GOT3 (cell line): ENCODE data around the gene PITPNC1.
"Not testable (repeated sequence)": the region's sequence is repeated elsewhere in the genome, so short reads cannot be mapped to it uniquely, and the experiment has no call there.

Experiments used
- DNase-seq: peaks from one replicate; lab custom pipeline; 2025; ENCODE audit warnings: mixed read lengths; lab: John Stamatoyannopoulos, UW

The PITPNC1 gene

DNA sequence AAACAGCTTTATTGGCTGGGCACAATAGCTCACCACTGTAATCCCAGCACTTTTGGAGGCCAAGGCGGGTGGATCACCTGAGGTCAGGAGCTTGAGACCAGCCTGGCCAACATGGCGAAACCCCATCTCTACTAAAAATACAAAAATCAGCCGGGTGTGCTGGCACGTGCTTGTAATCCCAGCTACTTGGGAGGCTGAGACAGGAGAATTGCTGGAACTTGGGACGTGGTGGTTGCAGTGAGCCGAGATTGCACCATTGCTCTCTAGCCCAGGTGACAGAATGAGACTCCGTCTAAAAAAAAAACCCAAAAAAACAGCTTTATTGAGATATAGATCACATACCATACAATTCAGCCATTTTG lies 274.1 kb downstream of the PITPNC1 start:
- not testable (repeated sequence) for DNase-seq

DNA sequence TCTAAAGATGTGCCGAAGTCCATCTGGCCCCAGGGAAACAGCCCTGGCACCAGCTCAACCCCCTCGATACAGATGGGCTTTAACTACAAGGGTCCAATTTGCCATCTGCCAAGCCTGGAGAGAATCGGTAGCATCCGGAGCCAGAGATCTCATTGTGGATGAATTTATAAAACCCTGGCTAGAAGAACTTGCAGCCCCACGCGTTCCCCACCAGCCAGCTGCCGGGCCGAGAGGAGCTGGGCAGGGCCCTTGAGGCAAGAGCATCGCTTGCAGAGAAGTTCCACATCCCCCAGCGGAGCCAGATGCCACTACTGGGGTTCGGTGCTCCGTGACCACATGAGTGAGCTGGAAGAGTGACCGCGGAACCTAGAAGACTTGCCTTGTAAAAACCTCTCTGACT lies 275.4 kb downstream of the PITPNC1 start:
- no peak for DNase-seq

DNA sequence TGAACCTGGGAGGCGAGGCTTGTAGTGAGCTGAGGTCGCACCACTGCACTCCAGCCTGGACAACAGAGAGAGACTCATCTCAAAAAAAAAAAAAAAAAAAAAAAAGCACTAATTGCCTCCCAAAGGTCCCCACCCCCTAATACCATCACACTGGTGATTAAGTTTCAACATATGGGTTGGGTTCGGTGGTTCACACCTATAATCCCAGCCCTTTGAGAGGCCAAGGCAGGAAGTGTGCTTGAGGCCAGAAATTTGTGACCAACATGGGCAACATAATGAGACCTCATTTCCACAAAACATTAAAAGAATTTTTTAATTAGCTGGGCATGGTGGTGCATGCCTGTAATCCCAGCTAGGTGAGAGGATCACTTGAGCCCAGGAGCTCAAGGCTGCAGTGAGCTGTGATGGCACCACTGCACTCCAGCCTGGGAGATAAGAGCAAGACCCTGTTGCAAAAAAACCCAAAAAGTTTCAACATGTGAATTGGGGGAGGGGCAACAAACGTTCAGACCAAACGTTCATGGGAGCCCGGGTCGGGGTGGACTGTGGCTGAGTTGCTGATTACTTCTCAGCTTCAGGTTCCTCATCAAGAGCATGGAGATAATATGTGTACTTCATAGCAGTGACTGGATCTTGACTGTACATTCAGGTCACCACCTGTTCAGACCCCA lies 278.5 kb downstream of the PITPNC1 start:
- DNase-seq, result no peak

DNA sequence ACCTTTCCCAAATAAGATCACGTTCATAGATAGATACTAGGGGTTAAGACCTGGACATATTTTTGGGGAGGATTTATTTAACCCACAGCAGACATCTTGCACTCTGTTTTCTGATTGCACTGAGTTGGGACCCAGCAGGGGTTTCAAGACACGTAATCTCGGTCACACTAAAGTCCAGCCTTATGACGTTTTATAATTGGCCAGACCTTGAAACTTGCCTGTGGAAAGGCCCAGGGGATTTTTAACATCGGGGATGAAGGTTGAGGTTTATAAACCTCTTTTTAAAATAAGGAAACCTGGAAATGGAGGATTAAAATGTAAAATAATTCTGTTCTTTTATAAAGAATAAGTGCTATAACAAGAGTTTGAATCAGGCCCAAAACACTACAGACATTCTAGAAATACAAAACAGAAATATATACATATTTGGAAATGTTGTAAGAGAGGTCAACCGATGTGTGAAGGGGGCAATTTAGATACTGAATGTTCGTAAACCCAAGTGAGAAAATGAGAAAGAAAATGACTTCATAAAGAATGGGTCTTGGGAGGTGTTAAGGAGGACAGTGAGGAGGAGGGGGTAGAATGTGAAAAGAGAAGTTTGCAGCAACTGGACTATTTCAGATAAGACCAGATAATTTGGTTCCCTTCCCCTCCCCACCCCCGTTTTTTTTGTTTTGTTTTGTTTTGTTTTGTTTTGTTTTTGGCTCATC lies 279.6 kb downstream of the PITPNC1 start:
- no peak for DNase-seq

DNA sequence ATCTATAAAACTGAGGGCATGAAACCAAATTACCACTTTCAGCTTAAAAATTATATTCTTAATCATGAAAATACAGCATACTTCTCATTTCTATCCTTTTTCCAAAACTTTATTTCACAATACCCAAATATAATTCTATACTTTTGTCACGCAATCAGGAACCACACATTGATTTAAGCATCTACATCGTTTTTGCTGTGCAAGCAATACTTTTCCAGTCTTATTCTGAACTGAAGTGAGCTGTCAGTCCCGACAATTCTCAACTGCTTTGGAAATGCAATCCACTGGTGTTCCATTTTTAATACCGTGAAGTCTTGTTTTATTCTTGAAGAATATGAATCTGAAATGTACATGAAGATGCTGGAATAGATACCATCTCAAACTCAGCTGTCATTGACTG lies 280.5 kb downstream of the PITPNC1 start:
- no peak for DNase-seq

DNA sequence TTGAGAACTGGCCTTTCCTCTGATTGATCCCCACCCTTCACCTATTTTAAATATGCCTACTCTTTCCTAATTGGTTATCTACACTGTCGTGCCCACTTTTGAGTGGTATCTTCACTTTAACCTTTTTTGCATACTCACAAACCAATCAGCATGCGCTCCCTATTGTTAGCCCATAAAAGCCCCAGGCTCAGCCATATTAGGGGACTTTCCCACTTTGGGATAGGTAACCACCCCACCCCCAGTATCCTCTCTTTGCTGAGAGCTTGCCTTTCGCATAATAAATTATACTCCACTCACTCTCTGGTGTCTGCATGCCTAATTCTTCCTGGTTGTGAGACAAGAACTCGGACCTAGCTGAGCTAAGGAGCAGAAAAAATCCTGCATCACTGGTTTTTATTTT lies 281.2 kb downstream of the PITPNC1 start:
- DNase-seq, result no peak

DNA sequence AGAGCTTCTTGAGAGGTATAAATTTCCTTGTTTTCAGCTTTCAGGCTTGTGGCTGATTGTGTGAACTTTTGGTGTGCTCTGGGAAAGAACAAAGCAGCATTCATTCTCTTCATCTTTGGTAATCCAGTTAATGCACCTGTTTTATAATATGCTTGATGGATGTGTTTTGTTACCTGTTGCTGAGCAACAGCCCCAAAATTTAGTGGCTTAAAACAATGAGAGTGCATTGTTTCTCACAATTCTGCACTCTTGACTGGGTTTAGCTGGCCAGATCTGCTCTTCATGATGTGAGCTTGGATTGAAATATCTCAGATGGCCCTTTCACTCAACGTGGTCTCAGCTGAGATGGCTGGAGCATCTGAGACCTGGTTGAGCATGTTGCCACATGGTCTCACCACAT lies 281.9 kb downstream of the PITPNC1 start:
- DNase-seq, result no peak

DNA sequence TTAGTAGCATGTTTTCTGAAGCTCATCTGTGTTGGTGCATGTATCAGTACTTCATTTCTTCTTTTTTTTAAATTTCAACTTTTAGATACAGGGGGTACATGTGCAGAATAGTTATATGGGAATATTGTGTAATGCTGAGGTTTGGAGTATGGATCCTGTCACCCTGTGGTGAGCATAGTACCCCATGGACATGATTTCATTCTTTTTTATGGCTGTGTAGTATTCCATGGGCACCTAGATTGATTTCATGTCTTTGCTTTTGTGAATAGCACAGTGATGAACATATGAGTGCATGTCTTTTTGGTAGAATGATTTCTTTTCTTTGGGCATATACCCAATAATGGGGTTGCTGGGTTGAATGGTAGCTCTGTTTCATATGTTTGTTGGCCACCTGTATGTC lies 285.6 kb downstream of the PITPNC1 start:
- DNase-seq, result no peak

DNA sequence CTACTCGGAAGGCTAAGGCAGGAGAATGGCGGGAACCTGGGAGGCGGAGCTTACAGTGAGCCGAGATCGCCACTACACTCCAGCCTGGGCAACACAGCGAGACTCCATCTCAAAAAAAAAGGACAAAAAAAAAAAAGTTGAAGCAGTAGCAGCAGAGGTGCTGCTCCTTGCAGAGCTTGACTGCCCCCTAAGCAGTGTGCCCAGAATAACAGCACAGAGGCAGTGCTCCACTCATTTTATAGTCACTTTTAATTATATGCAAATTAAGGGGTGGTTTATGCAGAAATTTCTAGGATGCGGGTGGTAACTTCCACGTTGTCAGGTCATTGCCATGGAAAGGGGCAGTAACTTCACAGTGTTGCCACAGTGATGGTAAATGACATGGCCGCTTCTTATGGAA lies 286.4 kb downstream of the PITPNC1 start:
- DNase-seq, result no peak

DNA sequence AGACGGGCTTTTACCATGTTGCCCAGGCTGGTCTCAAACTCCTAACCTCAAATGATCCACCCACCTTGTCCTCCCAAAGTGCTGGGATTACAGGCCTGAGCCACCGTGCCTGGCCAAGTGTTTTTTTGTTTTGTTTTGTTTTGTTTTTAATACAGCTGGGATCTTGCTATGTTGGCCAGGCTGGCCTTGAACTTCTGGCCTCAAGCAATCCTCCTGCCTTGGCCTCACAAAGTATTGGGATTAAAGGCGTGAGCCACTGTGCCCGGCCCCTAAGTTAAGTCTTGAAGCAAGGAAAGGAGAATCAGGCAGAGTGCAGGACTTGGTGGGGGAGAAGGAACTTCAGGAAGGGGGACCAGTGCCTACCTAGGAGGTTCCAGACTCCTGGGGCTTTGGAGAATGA lies 288.9 kb downstream of the PITPNC1 start:
- DNase-seq, result no peak

DNA sequence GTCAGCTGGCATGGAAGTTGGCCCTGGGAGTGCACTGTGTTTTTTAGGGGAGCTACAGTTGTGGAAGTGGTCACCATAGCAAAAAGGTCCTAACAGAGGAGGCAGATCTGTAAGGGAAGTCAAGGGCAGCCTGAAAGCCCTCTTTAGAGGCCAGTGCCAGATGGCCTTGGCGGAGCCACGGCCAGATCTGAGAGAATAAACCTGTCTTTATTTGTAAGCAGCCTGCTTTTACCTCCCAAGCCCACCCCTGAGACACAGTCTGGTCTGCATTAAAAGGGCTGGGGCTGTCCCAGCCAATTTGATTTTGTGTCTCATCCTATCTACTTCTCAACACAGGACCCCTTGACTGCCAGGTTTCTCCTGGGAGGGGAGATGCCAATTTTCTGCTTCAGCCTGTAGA lies 289.6 kb downstream of the PITPNC1 start:
- no peak for DNase-seq

DNA sequence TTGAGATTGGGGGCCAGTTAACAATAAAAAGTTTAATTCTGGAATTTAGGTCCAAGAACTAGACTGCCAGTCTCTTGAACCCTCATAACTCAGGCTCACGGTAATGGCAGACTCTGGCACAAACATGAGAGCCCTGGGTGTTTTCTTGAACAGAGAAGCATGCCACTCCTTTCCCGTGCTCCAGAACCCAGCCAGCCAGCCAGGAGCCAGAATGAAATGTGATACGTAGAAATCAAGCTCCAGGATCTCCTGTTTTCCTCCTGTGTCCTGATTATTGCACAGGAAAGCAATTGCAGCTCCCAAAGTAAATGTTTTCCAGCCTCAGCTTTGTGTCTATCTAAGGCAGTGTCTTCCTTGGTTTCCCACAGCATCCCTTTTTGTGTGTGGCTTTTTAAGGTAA lies 294.4 kb downstream of the PITPNC1 start:
- no peak for DNase-seq

DNA sequence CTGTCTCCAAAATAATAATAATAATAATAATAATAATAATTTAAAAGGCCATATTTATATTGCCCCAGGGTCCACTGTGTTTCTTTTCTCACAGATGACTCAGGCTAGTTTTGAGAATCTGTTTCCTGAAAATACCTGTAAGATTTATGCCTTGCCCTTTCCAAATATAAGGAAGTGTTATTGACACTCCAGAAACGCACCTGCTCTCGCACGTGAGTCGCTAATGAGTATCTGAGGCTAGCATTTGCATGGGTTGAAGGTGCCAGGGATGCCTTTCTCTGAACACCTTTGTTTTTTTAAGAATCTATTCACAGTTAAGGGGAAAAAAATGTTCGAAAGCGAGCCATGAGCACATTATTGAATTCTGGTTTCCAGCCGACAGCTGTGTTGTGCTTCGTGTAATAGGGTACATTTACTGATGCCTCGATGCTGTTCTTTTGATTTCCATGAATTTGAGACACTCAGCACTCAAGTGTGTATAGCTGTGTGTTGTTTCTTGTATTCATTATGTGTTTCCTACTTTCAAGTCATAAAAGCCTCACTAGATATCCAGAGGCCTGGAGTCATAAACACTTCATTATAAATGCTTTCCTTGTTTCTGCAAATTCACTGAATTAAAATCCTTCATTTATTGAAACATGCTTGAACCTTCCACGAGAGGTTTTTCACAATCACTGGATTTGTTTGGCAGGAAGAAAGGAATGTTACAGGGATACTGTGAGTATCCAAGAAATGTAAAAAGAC lies 295.7 kb downstream of the PITPNC1 start:
- DNase-seq, result no peak

DNA sequence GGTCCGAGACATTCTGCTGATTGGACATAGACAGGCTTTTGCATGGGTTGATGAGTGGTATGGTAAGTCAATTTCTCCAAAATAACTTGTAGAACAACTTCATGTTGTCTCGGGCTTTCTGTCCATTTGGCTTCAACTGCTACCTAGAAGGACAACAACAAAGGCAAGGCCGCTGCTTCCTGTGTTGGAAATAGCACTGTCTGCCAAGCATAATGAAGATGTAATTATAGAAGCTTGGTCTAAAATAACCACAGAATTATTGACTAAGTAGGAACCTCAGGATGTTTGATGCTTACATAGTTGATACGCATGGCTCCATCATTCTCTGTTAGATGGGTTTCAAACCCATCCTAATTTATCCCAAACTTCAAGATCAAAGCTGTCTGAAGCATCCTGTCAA lies 298.4 kb downstream of the PITPNC1 start:
- DNase-seq, result no peak

DNA sequence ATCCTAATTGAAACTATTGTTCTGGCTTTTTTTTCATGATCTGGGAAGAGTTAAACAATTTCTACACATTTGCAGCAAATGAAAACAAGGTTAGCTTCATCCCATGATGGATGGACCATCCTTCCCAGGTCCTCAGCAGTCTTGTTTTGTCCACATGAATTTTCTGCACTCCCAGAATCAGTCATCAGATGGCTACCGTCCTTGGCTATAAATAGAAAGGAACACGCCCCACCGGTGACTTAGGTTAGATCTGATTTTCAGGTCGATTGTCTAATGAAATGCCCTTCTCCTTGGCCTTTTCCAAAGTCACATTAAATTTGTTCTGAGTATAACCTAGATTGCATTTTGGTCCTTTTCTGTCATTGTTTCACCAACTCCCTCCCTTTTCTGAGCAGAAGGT lies 299.2 kb downstream of the PITPNC1 start:
- DNase-seq, result no peak

DNA sequence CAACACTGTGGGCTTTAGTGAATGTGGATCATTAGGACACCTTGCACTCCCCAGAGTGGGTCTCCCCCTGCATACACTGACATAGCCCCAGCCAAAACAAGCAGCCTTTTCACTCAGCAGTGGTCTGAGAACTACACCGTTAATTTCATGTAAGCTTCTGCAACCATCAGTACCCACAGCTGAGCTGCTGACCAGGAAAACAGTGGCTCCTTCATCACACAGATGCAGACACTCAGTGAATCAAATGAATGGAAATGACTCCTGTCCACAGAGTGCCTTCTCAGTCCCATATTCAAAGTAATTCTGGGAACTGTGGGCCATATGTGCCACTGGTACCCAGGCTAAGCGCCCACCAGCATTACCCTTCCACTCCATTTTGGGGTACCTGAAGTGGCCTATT lies 301.3 kb downstream of the PITPNC1 start:
- DNase-seq, result no peak

DNA sequence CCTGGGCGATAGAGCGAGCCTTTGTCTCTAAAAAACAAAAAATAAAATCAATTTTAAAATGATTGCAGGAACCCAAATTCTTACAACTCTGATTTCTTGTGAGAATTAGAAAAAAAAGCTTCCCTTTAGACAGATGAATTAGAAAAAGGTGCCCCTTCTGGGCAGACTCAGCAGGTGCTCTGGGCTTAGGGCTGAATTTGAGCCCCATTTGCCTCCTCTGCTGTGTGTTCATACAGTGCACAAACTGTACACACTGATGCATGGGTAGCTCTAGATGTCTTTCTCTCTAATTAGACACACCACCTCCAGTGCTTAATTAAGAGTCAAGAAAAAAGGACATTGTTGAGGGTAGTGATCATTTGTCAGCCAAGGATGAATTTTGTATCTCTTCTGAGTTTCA lies 302.1 kb downstream of the PITPNC1 start:
- DNase-seq, result no peak

DNA sequence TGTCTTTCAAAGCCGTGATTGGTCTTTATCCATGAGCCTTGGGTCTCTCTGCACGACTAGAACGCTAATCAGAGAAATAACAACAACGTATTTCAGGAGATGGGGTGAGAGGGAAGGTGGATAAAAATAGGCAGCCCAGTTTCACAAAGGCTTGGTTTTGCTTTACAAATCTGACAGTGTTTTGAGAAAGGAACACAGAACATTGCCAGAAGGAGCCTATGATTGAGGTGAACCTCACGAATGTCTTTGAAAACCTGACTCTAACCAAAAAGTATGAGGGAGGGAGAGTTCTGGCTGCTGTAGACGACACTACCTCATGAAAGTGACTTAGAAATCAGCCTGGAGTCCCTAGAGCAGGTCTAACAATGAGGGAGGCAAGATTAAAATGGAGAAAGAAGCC lies 302.6 kb downstream of the PITPNC1 start:
- DNase-seq, result no peak

DNA sequence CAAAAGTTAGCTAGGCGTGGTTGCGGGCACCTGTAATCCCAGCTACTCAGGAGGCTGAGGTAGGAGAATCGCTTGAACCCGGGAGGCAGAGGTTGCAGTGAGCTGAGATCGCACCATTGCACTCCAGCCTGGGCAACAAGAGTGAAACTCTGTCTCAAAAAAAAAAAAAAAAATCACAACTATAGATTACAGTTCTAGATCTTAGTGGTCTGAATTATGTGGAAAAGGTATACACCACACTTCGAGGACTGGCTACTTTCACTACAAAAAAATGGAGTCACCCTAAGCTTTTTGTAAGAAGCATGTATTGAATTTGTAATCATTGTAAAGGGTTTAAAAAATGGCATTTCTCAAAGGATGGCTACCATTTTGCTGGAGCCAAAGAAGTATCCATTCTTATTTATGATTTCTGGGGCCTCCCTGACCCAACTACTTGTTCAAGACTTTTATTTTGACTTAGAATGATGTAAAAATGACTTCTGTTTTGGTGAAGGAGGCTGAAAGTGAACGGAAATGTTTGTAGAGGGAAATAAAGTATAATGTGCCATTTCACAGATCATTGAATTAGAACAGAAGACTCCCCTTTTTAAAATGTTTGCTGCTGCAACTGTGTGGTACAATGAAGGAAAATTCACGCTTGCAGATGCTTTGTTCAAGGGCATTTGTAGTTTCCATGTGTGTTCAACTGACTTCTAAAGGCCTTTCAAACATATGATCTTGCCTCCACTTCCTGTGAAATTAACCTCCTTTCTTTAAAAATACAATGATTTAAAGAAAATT lies 303.6 kb downstream of the PITPNC1 start:
- DNase-seq, result no peak

DNA sequence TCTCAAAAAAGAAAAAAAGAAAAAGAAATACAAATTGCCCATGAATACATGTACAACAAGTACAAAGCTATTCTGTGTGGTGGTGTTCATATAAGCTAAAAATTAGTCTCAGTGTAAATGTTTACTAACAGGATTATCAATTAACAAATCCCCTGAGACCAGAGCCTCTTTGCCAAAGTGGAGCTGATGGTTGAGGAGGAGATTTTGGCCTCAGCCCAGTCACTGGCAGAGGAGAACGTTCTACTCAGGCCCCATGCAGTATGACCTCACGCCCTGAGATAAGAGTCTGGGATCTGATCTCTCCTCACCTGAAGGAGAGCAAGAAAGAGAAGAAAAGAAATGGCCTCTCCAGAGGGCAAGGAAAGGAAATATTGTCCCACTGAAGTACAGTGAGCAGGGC lies 305.1 kb downstream of the PITPNC1 start:
- DNase-seq, result no peak

DNA sequence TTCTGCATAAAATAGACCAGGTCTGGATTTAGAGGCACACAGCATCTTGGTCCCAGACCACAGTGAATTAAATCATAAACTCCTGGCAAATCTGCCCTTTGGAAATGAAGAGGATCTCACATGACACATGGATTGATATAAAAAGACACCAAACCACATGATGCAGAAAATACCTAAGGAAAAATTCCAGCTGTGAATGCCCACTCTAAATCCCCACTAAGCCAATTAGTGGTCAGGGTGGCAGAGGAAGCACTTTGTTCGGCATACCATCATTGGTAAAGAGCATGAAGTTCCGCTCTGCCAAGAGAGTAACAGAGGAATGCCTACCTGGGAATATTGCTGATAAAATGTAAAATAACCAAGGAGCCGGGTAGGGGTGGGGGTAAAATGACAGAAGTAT lies 308.3 kb downstream of the PITPNC1 start:
- DNase-seq, result no peak

DNA sequence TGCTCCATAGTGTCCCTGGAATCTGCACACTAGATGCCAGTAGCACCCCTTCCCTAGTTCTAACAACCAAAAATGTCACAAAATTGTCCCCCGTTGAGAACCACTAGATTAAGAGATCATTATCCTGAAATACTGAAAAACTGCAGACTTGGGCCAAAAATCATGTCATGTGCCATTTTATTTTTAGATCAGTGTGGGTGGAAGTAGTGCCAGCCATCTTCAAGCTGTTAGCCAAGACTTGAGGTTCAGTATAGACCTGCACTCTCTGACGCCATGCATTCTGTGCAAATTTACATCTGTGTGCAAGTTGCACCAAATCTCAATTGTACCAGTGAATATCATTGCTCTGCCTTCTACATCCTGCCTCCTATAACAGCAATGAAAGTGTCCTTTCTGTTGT lies 309.2 kb downstream of the PITPNC1 start:
- no peak for DNase-seq

DNA sequence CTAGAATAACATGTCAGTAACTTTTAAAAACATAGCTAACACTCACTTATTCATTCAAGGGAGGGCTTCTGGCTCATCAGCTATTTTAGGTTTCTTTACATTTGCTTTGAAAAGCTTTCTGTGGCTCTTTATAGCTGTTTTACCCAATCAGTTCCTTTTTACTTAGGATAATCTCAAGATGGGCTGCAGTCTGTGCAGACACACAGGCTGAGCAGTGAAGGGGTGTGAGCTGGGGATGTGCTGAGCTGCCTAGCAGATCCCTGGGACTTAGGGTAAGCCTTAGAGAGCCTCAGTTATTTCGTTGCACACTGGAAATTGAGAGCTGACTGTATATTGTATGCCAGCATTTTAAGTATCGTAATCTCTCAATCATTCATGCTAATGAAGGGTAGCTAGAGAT lies 310.4 kb downstream of the PITPNC1 start:
- no peak for DNase-seq
